Tibial nerve (tissue), 4 donors: ENCODE measurements around the gene MSI2. TPM values are rescaled to one million over a fixed set of nuclear protein-coding genes. Genes with fewer than 3 reads are reported as not detected.

Source experiments
- DNase-seq, 2 donors: peaks; one replicate each; pipeline ENCODE4 v3.0.0-alpha.2; 2019; ENCODE audit warnings: low spot score in 2 of 2
- H3K27ac ChIP-seq, 4 donors: fragments of 200-600 bp; sonication (generic) in 3 of 4; one replicate each; pipeline ENCODE4 v1.5.1; 2017 to 2019; ENCODE audit warnings: mild to moderate bottlenecking in 1 of 4
- H3K27me3 ChIP-seq, 2 donors: fragments of 200-600 bp; sonication (generic) in 1 of 2; one replicate each; pipeline versions ENCODE4 v1.5.1 to v1.6.0; 2017 to 2019
- H3K36me3 ChIP-seq, 3 donors: fragments of 200-600 bp; sonication (generic); one replicate each; pipeline ENCODE4 v1.5.1; 2018 to 2019
- H3K4me1 ChIP-seq, 4 donors: fragments of 200-600 bp; sonication (generic) in 3 of 4; one replicate each; pipeline ENCODE4 v1.5.1; 2017 to 2019
- H3K4me3 ChIP-seq, 4 donors: fragments of 200-600 bp; sonication (generic) in 3 of 4; one replicate each; pipeline ENCODE4 v1.5.1; 2017 to 2019; ENCODE audit warnings: mild to moderate bottlenecking in 1 of 4, moderate library complexity in 1 of 4
- H3K9me3 ChIP-seq, 4 donors: fragments of 200-600 bp; sonication (generic) in 3 of 4; one replicate each; pipeline ENCODE4 v1.5.1; 2017 to 2019
- EP300 ChIP-seq, 2 donors: sonication (generic); formaldehyde crosslinking; IDR thresholded peaks; one replicate each; pipeline ENCODE4 v1.6.1; 2017; ENCODE audit warnings: antibody characterized with exemption in 2 of 2, mild to moderate bottlenecking in 1 of 2
- POLR2A ChIP-seq, 2 donors: fragments of 450-650 bp; IDR thresholded peaks; one replicate each; pipeline ENCODE4 v1.6.1; 2017; ENCODE audit warnings: antibody characterized with exemption in 2 of 2, mild to moderate bottlenecking in 2 of 2, moderate library complexity in 2 of 2
- WGBS, 2 donors: methylation state at CpG; one replicate each; pipeline ENCODE4 v1.1.5; 2018; 5-methylcytosine and 5-hydroxymethylcytosine counted together
- total RNA-seq, 4 donors: library from RNA; depleted of rRNA; stranded (reverse); fragments of >200 nt; gene quantifications; one replicate each; pipeline ENCODE4 v1.1.0, GENCODE V29; 2016
- TF ChIP-seq, protein P1 (sequence below), 5 experiments: fragments of 200-600 bp in 3 of 5; fragments of 450-650 bp in 2 of 5; sonication (generic) in 3 of 5; IDR thresholded peaks; one replicate each; pipeline ENCODE4 v1.5.1; 2016 to 2019; ENCODE audit warnings: antibody characterized with exemption in 5 of 5, mild to moderate bottlenecking in 3 of 5, moderate library complexity in 2 of 5

MSI2 gene
- total RNA-seq, 4 donors from 2014 or later = 11.5 to 18.3 (median 14.2) TPM

DNA sequence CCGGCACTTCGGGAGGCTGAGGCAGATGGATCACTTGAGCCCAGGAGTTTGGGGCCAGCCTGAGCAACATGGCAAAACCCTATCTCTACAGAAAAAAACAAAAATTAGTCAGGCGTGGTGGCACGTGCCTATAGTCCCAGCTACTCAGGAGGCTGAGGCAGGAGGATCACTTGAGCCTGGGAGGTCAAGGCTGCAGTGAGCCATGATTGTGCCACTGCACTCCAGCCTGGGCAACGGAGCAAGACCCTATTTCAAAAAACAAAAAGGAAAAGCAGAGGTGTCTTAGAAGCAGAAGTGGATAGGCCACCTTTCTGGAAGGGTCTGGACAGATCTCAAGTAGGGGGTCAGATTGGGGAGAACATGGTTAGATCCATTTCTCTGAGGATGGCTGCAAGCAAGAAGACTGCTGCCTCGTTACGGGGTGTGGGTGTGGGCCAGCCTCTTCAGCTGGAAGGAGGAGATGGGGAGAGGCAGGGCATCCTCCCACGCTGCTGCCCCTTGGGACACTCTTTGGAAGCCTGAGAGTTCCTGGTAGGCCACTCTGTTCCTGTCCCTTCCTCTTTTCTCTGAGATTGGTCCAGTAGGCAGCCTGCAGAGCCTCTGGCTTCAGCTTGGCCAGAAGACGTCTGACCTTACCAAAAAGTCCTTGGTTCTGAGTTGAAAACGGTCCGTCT lies 208.0 kb downstream of the MSI2 start:
- Histone ChIP-seq H3K36me3 (no peaks in the 10 kb centered on the region), H3K4me3 (no peak overlapping the region), H3K4me1 (peaks cover 0 to 16% (median 0%) of the 10 kb centered on the region in 4 donors), H3K27me3 (no peaks in the 10 kb centered on the region), H3K9me3 (no peaks in the 10 kb centered on the region), H3K27ac (no peak overlapping the region)
- TF ChIP-seq, protein P1, sequence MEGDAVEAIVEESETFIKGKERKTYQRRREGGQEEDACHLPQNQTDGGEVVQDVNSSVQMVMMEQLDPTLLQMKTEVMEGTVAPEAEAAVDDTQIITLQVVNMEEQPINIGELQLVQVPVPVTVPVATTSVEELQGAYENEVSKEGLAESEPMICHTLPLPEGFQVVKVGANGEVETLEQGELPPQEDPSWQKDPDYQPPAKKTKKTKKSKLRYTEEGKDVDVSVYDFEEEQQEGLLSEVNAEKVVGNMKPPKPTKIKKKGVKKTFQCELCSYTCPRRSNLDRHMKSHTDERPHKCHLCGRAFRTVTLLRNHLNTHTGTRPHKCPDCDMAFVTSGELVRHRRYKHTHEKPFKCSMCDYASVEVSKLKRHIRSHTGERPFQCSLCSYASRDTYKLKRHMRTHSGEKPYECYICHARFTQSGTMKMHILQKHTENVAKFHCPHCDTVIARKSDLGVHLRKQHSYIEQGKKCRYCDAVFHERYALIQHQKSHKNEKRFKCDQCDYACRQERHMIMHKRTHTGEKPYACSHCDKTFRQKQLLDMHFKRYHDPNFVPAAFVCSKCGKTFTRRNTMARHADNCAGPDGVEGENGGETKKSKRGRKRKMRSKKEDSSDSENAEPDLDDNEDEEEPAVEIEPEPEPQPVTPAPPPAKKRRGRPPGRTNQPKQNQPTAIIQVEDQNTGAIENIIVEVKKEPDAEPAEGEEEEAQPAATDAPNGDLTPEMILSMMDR (IDR thresholded peaks at IDR 0.05) = no peak
- TF ChIP-seq EP300 (IDR thresholded peaks at IDR 0.05) (no peak), POLR2A (IDR thresholded peaks at IDR 0.05) (no peak)
- 91% methylated on average over 11 of the region's 11 CpGs for WGBS, 2 donors
- DNase-seq = no peak

DNA sequence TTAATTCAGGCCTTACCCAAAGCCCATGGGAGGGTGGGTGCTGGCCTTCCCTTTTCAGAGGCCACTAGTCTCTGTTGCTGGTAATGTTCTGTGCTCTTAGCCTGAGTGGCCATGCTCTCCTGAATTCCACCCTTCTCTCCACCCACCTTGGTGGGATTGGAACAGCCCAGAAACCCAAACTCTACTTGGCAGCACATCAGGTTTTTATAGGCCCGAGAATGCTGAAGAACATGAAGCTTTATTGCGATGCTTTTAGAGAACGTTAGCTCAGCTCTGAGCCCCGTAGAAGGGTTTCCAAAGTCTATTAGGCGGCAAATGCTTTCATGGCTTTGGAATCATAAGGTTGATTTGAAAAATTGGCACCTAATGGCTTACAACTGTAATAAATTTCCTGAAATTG lies 209.3 kb downstream of the MSI2 start:
- WGBS, 2 donors = 82 to 85% methylated on average over 5 of the region's 5 CpGs

GRCh38 chr17:57466017-57466471 lies 209.7 kb downstream of the MSI2 start:
- Histone ChIP-seq H3K27me3 (no peaks in the 10 kb centered on the region), H3K4me1 (peaks cover 0 to 16% (median 0%) of the 10 kb centered on the region in 4 donors), H3K27ac (no peak overlapping the region), H3K4me3 (no peak overlapping the region), H3K9me3 (no peaks in the 10 kb centered on the region), H3K36me3 (no peaks in the 10 kb centered on the region)
- WGBS, 2 donors = 70 to 75% methylated on average over 7 to 9 of the region's 10 CpGs
- DNase-seq = no peak
- TF ChIP-seq EP300 (IDR thresholded peaks at IDR 0.05) (no peak), POLR2A (IDR thresholded peaks at IDR 0.05) (no peak)
- TF ChIP-seq, protein P1 (IDR thresholded peaks at IDR 0.05) = no peak

More for the DNA sequence above, 209.3 kb downstream of the MSI2 start:
- H3K4me1 ChIP-seq = peaks cover 0 to 16% (median 0%) of the 10 kb centered on the region in 4 donors
- H3K4me3 ChIP-seq = no peak overlapping the region
- H3K36me3 ChIP-seq = no peaks in the 10 kb centered on the region
- no peaks in the 10 kb centered on the region for H3K9me3 ChIP-seq
- H3K27ac ChIP-seq = no peak overlapping the region
- no peak for DNase-seq
- TF ChIP-seq POLR2A (IDR thresholded peaks at IDR 0.05) (no peak), EP300 (IDR thresholded peaks at IDR 0.05) (no peak)
- TF ChIP-seq, protein P1 (IDR thresholded peaks at IDR 0.05) = no peak
- H3K27me3 ChIP-seq = no peaks in the 10 kb centered on the region

GRCh38 chr17:57466521-57466920 lies 210.2 kb downstream of the MSI2 start:
- no peak for TF ChIP-seq EP300 (IDR thresholded peaks at IDR 0.05)
- TF ChIP-seq POLR2A (IDR thresholded peaks at IDR 0.05) = no peak
- H3K4me3 ChIP-seq = no peak overlapping the region
- H3K9me3 ChIP-seq = no peaks in the 10 kb centered on the region
- peaks cover 0 to 16% (median 0%) of the 10 kb centered on the region in 4 donors for H3K4me1 ChIP-seq
- no peaks in the 10 kb centered on the region for H3K36me3 ChIP-seq
- no peaks in the 10 kb centered on the region for H3K27me3 ChIP-seq
- no peak for DNase-seq
- H3K27ac ChIP-seq = no peak overlapping the region
- WGBS, 2 donors = 80 to 89% methylated on average over 1 of the region's 1 CpG

DNA sequence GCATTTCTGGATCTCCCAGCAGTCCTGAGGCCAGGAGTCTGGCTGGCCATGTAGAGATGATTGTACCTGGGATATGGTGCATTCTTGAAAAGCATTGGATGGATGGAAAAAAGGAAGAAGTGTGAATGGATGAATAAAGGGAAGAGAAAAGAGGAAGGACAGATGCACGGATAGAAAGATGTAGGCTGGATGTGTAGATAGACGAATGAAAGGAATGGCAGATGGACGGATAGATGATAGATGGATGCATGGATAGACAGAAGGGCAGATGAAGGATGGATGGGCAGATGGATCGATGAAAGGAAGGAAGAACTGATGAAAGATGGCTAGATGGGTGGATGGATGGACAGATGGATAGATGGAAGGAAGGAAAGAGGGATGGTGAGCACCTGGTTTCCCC lies 210.9 kb downstream of the MSI2 start:
- Histone ChIP-seq H3K9me3 (no peaks in the 10 kb centered on the region), H3K27me3 (no peaks in the 10 kb centered on the region), H3K27ac (no peak overlapping the region), H3K36me3 (no peaks in the 10 kb centered on the region), H3K4me1 (peaks cover 0 to 18% (median 0%) of the 10 kb centered on the region in 4 donors), H3K4me3 (no peak overlapping the region)
- WGBS, 2 donors = 97% methylated on average over 4 of the region's 4 CpGs
- no peak for TF ChIP-seq POLR2A (IDR thresholded peaks at IDR 0.05)
- no peak for TF ChIP-seq EP300 (IDR thresholded peaks at IDR 0.05)
- TF ChIP-seq, protein P1 (IDR thresholded peaks at IDR 0.05) = no peak
- DNase-seq = no peak
